NCI-H345 (cell line): ENCODE data around the gene NRARP.
A peak's percentile ranks its signal among the peaks of the same experiment; 100 is the strongest.

Experiments used
- DNase-seq: peaks from one replicate; lab custom pipeline; 2025; lab: John Stamatoyannopoulos, UW

The NRARP gene

DNA sequence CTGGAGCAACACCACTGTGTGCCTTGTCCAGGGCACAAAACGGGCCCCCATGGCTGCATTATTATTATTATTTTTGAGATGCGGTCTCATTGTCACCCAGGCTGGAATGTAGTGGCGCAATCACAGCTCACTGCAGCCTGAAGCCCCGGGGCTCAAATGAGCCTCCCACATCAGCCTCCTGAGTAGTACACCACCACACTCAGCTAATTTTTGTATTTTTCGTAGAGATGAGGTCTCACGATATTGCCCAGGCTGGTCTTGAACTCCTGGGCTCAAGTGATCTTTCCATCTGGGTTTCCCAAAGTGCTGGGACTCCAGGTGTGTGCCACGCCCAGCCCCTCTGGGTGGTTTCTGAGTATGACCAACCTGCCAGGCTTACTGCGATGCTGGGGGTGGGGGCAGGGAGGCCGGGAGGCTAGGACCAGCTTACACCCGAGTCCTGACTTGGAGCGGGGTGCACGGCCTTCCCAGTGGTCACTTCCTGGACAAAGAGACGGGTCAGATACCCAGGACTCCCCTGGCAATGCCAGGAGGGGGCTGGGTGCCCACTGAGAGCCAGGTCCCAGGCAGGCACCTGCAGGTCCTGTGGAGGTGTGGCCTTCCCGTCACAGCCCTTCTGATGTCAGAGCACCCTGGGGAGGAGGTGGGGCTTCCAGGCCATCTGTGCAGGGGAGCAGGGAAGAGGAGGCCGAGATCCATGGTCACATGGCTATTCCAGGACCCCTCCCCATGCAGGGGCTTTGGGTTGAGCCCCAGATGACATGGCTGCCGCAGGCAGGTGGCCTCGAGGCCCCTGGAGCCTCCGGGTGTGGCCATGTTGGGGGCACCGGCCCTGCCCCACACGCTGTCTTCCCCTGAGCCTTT lies 8.3 kb upstream of the NRARP start:
- DNase-seq = no peak

DNA sequence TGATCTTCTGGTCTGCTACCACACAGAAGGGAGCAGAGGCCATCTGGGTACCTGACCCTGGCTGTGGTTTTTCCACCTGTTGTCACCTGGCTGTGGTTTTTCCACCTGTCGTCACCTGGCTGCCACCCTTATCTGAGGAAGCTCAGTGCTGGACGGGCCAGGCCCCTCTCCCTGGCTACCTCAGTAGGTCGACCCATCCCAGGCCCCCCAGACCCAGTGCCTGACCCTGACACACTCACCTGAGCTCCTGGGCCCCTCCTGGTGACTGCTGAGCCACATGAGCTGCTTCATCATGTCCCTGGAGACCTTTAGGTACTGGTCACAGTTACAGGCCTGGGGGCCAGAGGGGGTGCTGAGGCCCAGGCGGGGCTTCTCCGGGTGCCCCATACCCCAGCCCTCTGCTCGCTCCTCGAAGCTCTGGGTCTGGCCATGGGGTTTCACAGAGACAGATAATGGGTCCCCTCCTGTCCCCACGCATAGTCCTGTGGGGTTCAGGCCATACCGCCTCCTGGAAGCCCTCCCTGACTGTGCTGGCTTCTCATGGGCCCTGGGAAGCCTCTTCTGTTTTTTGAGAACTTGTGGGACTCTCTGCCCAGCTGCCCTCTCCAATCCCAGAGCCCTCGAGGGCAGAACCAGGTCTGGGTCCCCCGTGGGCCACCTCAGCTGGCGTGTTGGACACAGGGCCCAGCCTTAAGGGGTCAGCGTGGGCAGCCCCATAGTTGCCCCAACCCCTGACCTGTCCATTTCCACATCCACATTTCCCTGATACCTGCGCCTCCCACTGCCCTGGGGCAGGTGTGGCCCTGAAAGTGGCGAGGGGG lies 7.5 kb upstream of the NRARP start:
- no peak for DNase-seq

DNA sequence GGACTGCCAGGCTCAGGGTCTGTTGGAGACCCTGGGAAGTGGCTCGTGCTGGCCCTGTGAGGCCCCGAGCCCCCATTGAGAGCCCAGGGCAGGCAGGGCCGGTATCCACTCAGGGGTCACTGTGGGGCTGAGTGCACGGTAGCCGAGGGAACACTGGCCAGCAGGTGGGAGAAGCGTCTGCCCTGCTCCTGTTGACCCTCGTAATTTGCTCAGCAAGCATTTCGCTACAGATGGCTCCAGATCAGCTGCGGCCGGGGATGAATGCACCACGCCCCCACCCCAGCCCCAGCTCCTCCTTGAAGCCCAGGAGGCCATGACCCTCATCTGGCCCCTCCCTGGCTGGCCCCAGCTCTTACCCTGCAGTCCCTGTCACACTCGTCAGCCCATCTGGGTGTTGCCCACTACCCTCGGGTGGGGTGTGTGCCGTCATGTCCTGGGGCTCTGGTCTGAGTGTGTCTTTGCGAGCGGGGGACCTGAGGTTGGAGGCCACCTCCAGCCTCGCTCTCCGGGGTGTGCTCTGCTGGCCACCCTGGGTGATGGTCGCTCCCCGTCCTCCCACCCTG lies 6.1 kb upstream of the NRARP start:
- DNase-seq = no peak

DNA sequence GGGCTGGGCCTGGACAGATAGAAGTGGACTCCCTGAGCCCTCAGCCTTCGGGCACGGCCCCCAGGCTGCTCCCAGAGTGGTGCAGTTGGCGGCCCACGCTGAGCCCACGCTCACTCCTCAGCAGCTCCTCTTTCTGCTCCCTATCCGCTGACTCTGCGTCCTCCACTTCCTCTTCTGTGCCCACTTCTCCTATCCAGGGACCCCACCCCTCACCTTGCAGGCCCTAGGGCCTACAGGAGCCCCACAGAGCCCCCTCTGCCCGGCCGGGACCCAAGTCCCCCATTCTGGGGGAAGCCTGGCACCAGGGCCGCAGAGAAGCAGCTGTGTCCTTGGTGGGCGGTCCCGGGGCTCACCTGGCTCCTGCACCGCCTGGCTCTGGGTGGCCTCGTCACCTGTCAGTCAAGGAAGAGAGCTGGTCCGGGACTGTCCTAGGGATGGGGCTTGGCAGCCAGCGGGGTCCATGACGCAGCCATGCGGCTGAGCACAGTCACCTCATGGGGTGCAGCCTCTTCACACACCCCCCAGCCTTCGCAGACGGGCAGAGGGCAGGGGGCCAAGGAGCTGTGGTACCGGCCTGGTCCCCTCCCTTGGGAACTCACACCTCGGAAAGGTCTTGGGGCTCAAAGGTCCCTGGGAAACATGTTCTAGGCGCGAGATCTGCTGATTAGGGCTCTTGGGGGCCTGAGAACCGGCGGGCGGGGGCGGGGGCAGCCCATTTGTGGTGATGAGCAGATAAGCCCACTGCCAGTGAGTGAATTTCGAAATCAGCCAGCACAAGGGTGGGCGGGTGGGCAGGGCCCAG lies 5.4 kb upstream of the NRARP start:
- no peak for DNase-seq

DNA sequence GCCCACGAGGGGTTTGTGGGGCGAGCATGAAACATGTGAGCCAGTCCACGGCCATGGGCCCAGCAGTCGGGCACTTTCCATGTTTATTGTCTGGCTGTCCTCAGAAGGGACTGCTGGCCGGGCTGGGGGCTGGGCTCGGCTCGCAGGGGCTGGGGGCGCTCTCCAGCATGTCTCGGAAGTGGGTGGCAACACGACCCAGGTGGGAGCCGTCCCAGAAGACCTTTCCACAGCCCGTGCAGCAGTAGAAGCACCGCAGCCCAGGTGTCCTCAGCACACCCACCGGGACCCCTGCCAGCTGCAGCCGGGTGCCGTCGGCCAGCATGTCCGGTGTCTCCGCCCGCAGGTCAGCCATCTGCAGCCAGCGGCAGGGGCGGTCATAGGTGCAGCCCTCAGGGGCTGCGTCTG lies 4.8 kb upstream of the NRARP start:
- DNase-seq = no peak

DNA sequence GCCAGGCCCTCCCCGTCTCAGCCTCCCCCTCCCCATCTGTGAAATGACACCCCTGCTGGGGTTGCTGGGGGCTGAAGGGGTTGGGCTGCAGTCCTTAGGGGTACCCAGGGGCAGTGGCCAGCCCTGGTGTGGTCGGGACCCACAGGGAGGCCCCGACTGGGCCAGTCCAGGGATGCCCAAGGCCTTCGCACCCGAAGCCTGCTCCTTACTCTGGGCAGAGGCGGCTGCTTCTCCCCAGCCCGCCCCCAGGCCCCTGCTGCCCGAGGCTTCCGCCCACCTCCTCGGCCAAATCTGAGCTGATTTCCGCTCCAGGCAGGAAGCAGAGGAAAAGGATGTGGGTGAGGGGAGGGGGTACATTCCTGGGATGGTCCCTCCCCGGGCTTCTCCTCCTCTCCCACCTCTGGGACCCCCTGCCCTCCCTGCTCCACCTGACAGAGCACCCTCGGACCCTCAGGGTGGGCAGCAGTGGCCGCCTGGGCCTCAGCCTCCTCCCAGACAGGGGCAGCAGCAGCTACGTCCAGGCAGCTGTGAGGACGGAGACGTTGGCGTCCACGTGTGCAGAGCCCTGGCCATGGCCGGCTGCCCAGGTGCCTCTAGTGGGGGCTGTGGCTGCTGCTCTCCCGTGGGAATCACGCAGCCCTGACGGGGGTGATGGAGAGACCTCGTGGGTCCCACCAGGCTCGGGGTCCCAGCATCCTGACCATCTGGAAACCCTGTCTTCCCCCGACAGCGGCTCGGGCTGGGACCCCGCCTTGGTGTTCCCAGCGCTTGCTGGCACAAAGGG lies 4.2 kb upstream of the NRARP start:
- DNase-seq = no peak

DNA sequence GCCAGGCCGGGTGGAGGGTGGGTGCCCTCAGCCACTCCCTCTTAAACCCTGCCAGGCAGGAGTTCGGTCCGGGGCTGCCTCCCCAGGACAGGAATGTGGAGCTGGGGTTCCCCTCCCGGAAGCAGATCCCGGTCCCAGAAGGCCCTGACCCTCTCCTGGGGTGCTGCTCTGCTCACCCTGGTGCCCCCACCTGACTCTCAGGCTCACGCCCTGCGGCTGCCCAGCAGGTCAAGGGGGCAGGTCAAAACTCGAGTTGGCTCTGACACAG lies 3.7 kb upstream of the NRARP start:
- no peak for DNase-seq

DNA sequence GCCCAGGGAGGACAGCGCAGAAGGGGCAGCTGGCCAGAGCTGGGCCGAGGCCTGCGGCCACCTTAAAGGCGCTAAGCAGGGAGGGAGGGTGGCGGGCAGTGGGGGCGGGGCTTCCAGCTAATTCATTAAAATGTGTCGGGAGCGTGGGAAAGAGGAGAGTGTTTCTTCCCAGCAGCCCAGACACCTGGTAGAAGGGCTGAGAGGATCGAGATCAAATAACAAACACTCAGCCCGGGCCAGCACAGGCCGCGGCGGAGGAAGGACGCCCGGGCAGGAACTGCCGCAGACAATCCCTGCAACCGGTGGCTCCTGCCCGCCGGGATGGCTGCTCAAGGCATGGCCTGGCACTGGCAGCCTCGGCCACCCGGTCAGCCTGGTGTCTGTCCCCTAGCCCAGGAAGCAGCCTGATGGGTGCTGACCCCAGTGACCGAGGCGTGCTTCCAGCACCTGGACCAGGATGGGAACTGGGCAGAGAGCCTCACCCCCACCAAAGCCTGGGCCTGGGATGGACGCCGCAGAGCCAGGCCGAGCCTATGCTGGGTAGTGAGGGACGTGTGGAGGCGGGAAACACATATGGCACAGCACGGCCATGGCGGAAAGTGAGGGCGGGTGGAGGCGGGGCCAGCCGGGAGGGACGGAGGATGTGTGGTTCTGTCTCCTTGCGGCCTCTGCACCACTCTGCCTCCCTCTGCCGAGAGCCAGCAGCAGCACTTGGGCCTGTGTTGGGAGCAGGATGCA lies 3.2 kb upstream of the NRARP start:
- DNase-seq = peak; percentile 64

DNA sequence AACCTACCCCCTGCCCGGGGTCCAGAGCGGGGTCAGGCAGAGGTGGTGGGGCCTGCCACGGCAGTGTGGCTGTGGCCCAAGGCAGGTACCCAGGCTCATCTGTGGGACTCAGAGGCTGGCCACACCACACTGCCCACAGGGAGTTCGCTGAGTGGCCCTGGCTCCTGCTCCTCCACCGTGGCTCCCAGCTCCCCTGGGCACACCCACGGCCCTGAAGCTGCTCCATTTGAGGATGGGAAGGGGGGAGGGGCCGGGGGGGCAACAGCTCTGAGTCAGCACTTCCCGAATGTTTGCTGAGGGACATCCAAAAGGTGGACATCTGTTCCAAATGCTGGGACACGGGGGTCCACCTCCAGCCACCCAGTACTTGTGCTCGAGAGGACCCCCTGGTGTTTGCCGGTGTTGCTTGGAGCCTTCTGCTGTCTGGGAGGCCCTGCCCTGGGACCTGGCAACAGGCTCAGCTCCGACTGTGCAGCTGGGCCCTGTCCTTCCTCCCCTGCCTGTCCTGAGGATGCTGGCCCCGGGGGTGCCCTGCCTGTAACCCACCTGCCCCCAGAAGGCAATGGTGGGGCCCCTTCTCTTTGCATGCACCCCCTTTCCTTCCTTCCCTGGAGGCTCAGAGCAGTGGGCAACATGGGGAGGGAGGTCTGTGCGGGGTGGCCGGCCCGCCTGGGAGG lies 2.5 kb upstream of the NRARP start:
- DNase-seq = no peak

DNA sequence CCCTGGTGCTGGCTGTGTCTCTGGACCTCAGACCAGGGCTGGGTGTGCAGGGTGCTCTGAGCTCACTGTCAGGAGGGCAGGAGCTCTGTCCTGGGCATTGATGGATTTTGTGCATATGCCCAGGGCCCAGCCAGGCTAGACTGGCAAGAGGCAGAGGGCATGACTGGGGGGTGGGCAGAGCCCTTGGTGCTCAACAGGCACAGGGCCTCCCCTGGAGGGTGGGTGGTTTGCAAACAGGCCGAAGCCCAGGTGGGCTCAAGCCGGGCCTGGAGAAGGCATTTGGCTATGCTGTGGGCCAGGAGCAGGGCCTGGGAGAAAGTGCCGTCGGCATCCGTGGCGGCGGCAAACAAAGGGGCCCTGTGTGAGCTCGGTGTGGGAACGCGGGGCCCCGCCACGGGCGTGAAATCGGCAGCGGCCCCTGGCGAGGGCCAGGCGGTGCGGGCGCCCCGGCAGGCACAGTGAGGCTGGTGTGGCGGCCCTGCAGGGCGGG lies 1.9 kb upstream of the NRARP start:
- DNase-seq = no peak

DNA sequence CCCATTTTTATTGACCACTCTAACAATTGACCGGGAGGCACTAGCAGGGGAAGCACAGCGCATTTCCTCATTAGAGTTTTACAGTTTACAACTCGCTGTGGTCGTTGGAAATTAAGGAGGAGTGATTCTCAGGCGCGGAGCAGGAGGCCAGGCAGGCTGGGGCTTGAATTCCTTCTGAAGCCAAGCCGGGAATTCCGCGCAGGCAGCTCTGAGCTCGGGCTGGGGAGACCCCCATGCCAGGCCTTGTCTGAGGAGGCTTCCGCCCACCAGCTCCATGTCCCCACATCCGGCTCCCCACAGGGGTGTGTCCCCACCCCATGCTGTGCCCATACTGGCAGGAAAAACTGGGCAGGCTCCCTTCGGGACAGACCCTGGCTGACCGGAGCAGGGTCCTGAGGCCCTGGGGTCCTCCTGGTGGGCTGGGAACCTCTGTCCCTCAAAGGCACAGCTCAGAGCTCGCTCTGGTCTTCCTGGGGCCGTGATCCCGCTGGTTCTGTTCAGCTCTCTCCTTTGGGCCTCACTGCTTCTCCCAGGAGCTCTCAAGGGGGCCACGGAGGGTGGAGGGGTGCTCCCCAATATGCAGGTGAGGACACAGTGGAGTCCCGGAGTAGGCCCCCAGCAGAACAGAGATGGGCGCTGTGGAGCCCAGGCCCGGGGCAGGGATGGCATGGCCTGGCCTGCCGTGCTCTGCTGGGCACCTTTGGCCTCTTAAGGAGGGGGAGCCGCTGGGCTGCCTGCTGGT lies 1.3 kb upstream of the NRARP start:
- DNase-seq = no peak

DNA sequence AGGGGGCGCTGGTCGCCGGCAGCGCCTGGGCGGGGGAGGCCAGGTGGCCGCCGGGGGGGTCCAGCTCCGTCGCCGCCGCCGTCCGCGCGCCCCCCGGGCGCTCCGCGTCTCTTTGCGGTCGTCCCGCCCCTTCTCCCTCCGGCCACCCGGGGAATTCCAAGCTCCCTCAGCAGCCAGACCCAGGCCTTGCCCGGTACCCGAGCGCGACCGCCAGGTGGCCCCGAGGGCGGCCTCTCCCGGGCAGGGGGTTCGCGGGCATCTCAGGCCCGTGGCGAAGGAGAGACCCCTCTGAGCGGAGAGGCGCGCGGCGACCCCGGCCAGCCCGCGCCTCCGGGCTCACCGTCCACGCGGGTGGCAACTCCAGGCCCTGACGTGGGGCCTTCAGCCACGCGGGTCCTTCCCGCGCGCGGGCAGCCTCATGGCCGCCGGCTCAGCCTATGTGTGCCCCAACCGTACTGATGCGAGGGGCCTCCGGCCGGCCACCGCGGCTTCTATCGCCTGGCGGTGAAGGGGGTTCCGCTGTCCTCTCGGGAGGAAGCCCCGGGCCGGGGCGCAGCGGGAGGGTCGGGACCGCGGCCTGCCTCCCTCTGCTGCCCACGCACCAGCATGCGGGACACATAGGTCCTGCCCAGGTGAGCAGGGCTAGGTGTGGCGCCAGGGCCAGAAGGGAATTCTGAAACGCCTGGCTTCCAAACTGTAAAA lies 529 bp upstream of the NRARP start:
- DNase-seq = no peak

DNA sequence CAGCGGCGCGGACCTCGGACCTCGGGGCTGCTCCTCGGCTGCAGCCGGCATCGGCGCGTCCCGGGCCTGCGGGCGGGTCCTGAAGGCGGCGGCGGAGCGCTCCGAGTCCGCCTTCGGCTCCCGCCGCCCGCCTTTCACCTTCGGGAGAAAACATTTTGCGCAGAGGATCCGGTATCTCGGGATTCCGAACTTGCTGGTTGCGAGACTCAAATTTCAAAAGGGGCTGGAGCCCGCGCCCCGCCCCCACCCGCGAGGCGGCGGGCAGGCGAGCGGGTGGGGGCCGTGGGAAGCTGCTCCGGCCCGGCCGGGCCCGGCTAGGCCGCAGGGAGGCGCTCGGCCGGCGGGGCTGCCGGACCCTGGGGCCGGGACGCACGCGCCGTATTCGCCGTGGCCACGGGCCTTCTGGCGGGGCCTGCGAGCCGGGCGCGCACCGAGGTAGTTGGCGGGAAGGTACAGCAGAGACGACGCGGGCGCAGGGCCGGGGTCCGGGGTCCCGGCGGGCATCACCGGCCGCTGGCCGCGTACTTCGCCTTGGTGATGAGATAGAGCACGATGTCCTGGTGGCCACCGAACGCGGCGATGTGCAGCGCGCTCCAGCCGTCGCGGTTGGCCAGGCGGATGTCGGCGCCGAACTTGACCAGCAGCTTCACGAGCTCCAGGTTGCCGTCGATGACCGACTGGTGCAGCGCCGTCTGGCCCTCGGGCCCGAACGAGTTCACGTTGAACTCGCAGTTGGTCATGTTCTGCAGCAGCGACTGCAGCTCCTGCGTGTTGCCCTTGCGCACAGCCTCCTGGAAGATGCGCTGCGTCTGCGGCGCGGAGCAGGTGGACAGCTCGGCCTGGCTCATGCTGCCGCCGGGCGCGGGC lies 757 bp downstream of the NRARP start:
- peak; percentile 32 for DNase-seq

DNA sequence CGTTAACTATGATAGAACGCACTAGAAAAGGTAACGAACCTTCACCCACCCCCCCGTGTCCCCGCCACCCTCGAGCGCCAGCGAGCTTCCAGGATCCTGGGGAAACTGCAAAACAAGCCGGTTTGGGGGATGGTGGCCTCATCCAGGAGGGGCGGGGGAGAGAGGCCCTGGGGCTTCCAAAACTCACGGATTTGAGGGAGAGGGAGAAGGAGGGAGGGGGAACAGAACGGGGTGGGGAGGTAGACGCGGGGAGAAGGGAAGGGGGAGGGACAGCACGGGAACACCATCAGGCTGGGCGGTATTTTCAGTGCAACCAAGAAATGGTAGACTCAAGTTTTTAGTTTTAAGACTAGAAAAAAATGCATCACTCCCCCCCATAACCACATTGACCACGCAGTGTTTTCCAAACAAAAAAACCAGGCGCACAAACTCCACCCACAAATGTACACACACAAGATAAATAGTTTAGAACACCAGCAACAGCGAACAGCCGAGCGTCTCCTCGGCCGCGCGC lies 1.4 kb downstream of the NRARP start:
- DNase-seq = no peak

DNA sequence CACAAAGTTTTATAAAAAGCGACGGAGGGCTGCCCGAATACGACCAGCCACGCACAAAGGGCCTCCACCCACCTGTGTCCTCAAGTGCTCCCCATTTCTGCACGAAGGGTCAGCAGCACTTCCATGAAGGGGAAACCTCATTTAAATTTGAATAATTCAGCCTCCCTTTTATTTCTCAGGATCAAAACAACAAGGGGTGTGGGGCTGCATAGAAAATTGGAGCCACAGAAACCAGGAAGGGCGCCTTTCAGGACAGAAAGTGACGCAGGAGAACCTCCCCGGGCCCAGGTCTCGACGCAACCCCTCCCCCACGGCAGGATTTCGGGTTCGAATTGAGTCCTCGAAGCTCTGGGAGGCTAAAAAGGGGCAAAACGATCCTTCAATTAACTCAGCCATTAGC lies 2.1 kb downstream of the NRARP start:
- no peak for DNase-seq

DNA sequence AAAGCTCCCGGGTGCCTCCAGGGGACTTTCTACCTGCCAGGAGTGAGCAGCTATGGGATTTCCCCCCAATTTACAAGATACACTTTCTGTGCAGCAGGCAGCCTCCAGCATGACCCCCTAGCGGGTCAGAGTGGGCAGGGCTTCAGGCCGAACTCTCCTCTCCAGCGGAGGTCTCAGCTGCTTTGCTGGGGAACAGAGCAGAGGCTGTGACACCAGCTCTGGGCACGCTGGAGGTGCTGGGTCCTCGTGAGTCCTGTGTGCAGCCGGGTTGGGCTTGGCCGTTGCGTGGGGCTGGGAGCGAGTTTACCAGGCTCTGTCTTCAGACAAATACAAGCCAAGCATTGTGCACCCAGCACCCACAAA lies 2.9 kb downstream of the NRARP start:
- DNase-seq = no peak

DNA sequence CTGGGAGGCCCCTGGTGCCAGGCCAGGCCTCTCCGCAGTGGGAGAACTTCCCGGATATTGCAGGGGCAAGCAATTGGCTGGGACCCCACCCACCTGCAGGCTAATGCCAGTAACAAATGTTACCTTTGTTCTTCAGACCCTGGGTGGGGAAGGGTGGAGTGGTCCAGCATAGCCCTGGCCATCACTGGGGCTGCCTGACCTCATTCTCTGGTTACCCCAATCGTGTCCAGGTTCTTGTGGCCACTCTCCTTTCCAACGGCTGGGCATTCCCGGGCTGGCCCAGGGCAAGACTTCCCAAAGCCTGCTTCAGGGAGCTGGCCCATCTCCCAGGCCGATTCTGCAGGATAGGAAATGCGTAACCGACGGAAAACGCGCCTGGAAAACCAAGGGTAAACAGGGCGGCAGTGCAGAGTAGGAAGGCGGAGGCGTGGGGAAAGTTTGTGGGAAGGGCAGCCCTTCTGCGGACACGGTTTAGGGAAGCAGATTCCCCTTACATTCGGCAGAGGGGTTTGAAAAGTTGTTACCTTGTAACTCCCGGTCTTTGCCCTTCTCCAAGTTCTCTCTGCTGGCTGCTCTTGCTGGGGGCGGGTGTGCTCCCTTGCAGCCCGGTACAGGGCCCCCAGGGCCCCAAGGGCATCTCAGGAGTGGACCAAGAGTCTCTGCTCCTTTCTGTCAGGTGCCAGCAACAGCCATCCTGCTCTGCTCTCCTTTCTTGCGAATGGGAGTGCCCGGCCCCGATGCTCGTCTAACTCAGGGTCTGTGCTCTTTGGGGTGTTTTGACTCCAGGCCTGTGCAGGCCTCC lies 3.5 kb downstream of the NRARP start:
- no peak for DNase-seq
